Trophoblast cell (in vitro differentiated cells and primary cell): Measurements from ENCODE around the gene ABL1.

Experiments
- DNase-seq, 2 donors: peaks; one replicate each; pipeline ENCODE4 v3.0.0-alpha.2; 2016
- H2AFZ ChIP-seq: 2 replicates; pipeline ENCODE4 v1.6.1; 2013; ENCODE audit warnings: low read length, moderate library complexity, mild to moderate bottlenecking; ENCODE audit not compliant: insufficient read depth, poor library complexity
- H2AK5ac ChIP-seq: 2 replicates; pipeline ENCODE4 v1.6.1; 2013; ENCODE audit warnings: mild to moderate bottlenecking, low read length
- H2BK120ac ChIP-seq: 2 replicates; pipeline ENCODE4 v1.6.1; 2013; ENCODE audit warnings: low read length, mild to moderate bottlenecking, moderate library complexity; ENCODE audit not compliant: insufficient read depth, poor library complexity
- H2BK12ac ChIP-seq: 2 replicates; pipeline ENCODE4 v1.6.1; 2013; ENCODE audit warnings: mild to moderate bottlenecking, low read length, moderate library complexity
- H2BK5ac ChIP-seq: 2 replicates; pipeline ENCODE4 v1.6.1; 2013; ENCODE audit warnings: low read length, low read depth, moderate library complexity, mild to moderate bottlenecking; ENCODE audit not compliant: poor library complexity
- H3K14ac ChIP-seq: 2 replicates; pipeline ENCODE4 v1.6.1; 2013; ENCODE audit warnings: mild to moderate bottlenecking, low read length
- H3K18ac ChIP-seq: 2 replicates; pipeline ENCODE4 v1.6.1; 2013; ENCODE audit warnings: mild to moderate bottlenecking, low read length
- H3K23ac ChIP-seq: 2 replicates; pipeline ENCODE4 v1.6.1; 2013; ENCODE audit warnings: low read length
- H3K27ac ChIP-seq: 2 replicates; pipeline ENCODE4 v1.5.1; 2013; ENCODE audit warnings: low read depth, mild to moderate bottlenecking, inconsistent platforms, low read length, moderate library complexity
- H3K27me3 ChIP-seq: 2 replicates; pipeline ENCODE4 v1.6.1; 2013; ENCODE audit warnings: inconsistent platforms, mild to moderate bottlenecking, low read length, moderate library complexity; ENCODE audit not compliant: insufficient read depth
- H3K36me3 ChIP-seq, 2 experiments: 1 replicate in 1 of 2; 2 replicates in 1 of 2; pipeline ENCODE4 v1.6.1; 2013; ENCODE audit warnings: low read length in 2 of 2, mild to moderate bottlenecking in 2 of 2, moderate library complexity in 1 of 2; ENCODE audit not compliant: insufficient read depth in 2 of 2, control insufficient read depth in 1 of 2
- H3K4ac ChIP-seq: 2 replicates; pipeline ENCODE4 v1.6.1; 2013; ENCODE audit warnings: low read depth, mild to moderate bottlenecking, low read length, moderate library complexity
- H3K4me1 ChIP-seq, 2 experiments: 1 replicate in 1 of 2; 2 replicates in 1 of 2; pipeline ENCODE4 v1.6.1; 2013; ENCODE audit warnings: low read length in 2 of 2, mild to moderate bottlenecking in 2 of 2, moderate library complexity in 1 of 2; ENCODE audit not compliant: insufficient read depth in 2 of 2, control insufficient read depth in 1 of 2
- H3K4me2 ChIP-seq: 2 replicates; pipeline ENCODE4 v1.6.1; 2013; ENCODE audit warnings: inconsistent platforms, mild to moderate bottlenecking, low read length, moderate library complexity
- H3K4me3 ChIP-seq: 2 replicates; pipeline ENCODE4 v1.5.1; 2013; ENCODE audit warnings: mild to moderate bottlenecking, low read depth, low read length, inconsistent platforms
- H3K79me1 ChIP-seq: one replicate; pipeline ENCODE4 v1.6.1; 2013; ENCODE audit warnings: low read length
- H3K79me2 ChIP-seq: 2 replicates; pipeline ENCODE4 v1.6.1; 2013; ENCODE audit warnings: low read length, mild to moderate bottlenecking; ENCODE audit not compliant: control insufficient read depth, insufficient read depth, poor library complexity
- H3K9ac ChIP-seq: 2 replicates; pipeline ENCODE4 v1.6.1; 2013; ENCODE audit warnings: mild to moderate bottlenecking, low read length
- H3K9me3 ChIP-seq: 2 replicates; pipeline ENCODE4 v1.6.1; 2013; ENCODE audit warnings: low read depth, mild to moderate bottlenecking, control low read depth, inconsistent platforms, low read length; ENCODE audit not compliant: insufficient read depth
- H4K12ac ChIP-seq: 2 replicates; pipeline ENCODE4 v1.6.1; 2013; ENCODE audit warnings: low read depth, mild to moderate bottlenecking, low read length, moderate library complexity
- H4K8ac ChIP-seq: 2 replicates; pipeline ENCODE4 v1.6.1; 2013; ENCODE audit warnings: low read depth, mild to moderate bottlenecking, low read length, moderate library complexity
- H4K91ac ChIP-seq: one replicate; pipeline ENCODE4 v1.6.1; 2013; ENCODE audit warnings: low read depth, mild to moderate bottlenecking, low read length, moderate library complexity
- WGBS: extraction: QIAGEN DNeasy Blood & Tissue Kit; methylation state at CpG from one replicate; pipeline ENCODE4 v1.1.7; 2013; ENCODE audit warnings: missing lambda C conversion rate; ENCODE audit not compliant: insufficient read length, insufficient coverage; ENCODE audit errors: extremely low coverage; 5-methylcytosine and 5-hydroxymethylcytosine counted together

Gene ABL1

DNA sequence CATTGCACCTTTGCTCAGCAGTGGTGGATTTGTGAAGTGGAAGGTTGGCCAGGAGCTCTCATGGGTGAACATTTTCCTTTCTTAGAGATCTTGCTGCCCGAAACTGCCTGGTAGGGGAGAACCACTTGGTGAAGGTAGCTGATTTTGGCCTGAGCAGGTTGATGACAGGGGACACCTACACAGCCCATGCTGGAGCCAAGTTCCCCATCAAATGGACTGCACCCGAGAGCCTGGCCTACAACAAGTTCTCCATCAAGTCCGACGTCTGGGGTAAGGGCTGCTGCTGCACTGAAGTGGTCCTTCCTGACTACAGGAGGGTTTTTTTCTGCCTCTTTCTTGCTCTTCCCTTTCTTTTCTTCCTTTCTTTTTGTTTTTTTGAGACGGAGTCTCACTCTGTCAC is 39.7 kb downstream of the ABL1 start:
- Histone ChIP-seq H2BK12ac (no peak overlapping the region), H3K14ac (no peak overlapping the region), H4K8ac (no peak overlapping the region), H3K18ac (no peak overlapping the region), H3K23ac (no peak overlapping the region), H4K12ac (no peak overlapping the region), H2BK120ac (no peak overlapping the region), H3K9me3 (no peaks in the 10 kb centered on the region), H3K36me3 (peaks cover 36 to 59% of the 10 kb centered on the region in 2 experiments), H3K9ac (no peak overlapping the region), H2BK5ac (no peak overlapping the region), H2AK5ac (no peak overlapping the region), H3K4me2 (no peak overlapping the region), H3K27ac (no peak overlapping the region), H3K4ac (no peak overlapping the region), H3K79me1 (no peaks in the 10 kb centered on the region), H3K4me3 (no peak overlapping the region), H2AFZ (no peak overlapping the region), H3K27me3 (no peaks in the 10 kb centered on the region), H3K79me2 (no peaks in the 10 kb centered on the region), H4K91ac (no peak overlapping the region), H3K4me1 (no peaks in the 10 kb centered on the region)
- WGBS, result no CpG with 5 or more reads among the region's 5 CpGs
- no peak for DNase-seq

DNA sequence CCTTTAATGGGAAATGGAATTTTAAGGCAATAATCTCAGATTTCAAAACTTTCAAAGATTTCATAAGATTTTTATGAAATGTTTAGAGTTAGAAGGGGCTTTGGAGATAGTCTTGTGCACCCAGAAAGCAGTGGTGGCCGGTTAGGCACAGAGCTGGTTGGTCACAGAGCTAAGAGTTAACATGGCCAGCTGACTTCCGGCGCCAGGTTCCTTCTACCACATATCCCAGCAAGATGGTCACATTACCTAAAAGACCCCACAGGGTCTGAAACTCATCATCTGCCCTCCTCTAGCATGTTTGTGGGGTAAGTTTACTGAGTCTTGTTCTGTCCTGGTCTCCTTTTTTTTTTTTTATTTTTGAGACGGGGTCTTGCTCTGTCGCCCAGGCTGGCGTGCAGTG is 42.2 kb downstream of the ABL1 start:
- Histone ChIP-seq H4K91ac (no peak overlapping the region), H3K4me2 (no peak overlapping the region), H4K8ac (no peak overlapping the region), H2BK5ac (no peak overlapping the region), H2AK5ac (no peak overlapping the region), H3K23ac (no peak overlapping the region), H2AFZ (no peak overlapping the region), H3K79me1 (no peaks in the 10 kb centered on the region), H3K79me2 (no peaks in the 10 kb centered on the region), H4K12ac (no peak overlapping the region), H2BK12ac (no peak overlapping the region), H3K4me3 (no peak overlapping the region), H2BK120ac (no peak overlapping the region), H3K18ac (no peak overlapping the region), H3K14ac (no peak overlapping the region), H3K9me3 (peaks cover 3% of the 10 kb centered on the region), H3K4ac (no peak overlapping the region), H3K9ac (no peak overlapping the region), H3K4me1 (no peaks in the 10 kb centered on the region), H3K36me3 (peaks cover 39 to 64% of the 10 kb centered on the region in 2 experiments), H3K27me3 (no peaks in the 10 kb centered on the region), H3K27ac (no peak overlapping the region)
- DNase-seq, result no peak
- WGBS, result no CpG with 5 or more reads among the region's 6 CpGs

DNA sequence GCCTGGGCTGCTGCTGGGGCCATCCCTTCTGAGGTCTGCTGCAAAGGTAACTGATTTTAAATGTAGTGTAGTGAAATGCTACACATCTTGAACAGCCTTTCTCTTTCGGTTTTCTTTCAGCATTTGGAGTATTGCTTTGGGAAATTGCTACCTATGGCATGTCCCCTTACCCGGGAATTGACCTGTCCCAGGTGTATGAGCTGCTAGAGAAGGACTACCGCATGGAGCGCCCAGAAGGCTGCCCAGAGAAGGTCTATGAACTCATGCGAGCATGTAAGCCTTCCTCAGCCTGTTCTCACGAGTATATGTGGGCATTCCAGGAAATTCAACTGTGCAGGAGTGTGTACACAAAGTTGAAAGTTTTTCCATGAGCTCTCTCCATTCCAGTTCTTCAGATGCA is 43.2 kb downstream of the ABL1 start:
- H2BK120ac ChIP-seq, result no peak overlapping the region
- no peak overlapping the region for H4K91ac ChIP-seq
- no CpG with 5 or more reads among the region's 6 CpGs for WGBS
- no peak overlapping the region for H3K18ac ChIP-seq
- H2AFZ ChIP-seq, result no peak overlapping the region
- no peak overlapping the region for H3K23ac ChIP-seq
- peaks cover 33 to 58% of the 10 kb centered on the region in 2 experiments for H3K36me3 ChIP-seq
- H4K8ac ChIP-seq, result no peak overlapping the region
- no peak overlapping the region for H2BK5ac ChIP-seq
- no peak overlapping the region for H2BK12ac ChIP-seq
- no peaks in the 10 kb centered on the region for H3K79me1 ChIP-seq
- no peak overlapping the region for H2AK5ac ChIP-seq
- H3K4me2 ChIP-seq, result no peak overlapping the region
- H3K9ac ChIP-seq, result no peak overlapping the region
- H3K4ac ChIP-seq, result no peak overlapping the region
- no peak for DNase-seq
- H3K14ac ChIP-seq, result no peak overlapping the region
- H3K27ac ChIP-seq, result no peak overlapping the region
- H3K27me3 ChIP-seq, result no peaks in the 10 kb centered on the region
- H3K4me3 ChIP-seq, result no peak overlapping the region
- no peak overlapping the region for H4K12ac ChIP-seq
- H3K4me1 ChIP-seq, result no peaks in the 10 kb centered on the region
- peaks cover 3% of the 10 kb centered on the region for H3K9me3 ChIP-seq
- no peaks in the 10 kb centered on the region for H3K79me2 ChIP-seq

DNA sequence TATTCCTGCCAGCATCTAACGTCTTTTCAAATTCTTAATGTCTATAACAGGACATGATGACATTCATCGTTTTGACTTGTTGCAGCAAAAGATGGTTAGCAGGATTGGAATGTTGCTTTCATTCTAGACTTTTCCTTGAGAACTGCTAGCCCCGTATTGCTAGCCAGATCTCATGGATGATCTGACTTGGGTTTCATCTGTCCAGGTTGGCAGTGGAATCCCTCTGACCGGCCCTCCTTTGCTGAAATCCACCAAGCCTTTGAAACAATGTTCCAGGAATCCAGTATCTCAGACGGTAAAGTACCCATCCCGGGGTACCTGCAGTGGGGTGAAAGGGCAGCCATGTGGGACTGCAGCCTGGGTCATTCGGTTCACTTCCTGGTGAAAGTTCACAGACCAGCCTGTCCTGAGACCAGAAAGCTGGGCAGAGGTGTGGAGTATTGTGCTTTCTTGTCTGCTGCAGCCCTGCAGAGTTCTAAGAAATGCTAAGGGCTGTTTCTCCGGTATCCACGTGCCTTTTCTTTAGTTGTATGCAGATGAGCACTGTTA is 44.9 kb downstream of the ABL1 start:
- no peak overlapping the region for H3K4me3 ChIP-seq
- H2AFZ ChIP-seq, result no peak overlapping the region
- H2BK5ac ChIP-seq, result no peak overlapping the region
- no peak overlapping the region for H2BK12ac ChIP-seq
- H3K18ac ChIP-seq, result no peak overlapping the region
- H2AK5ac ChIP-seq, result no peak overlapping the region
- no peak overlapping the region for H4K8ac ChIP-seq
- peaks cover 4% of the 10 kb centered on the region for H3K9me3 ChIP-seq
- H3K14ac ChIP-seq, result no peak overlapping the region
- no CpG with 5 or more reads among the region's 9 CpGs for WGBS
- DNase-seq, result no peak
- H3K4me2 ChIP-seq, result no peak overlapping the region
- H3K4ac ChIP-seq, result no peak overlapping the region
- no peak overlapping the region for H3K9ac ChIP-seq
- no peak overlapping the region for H3K23ac ChIP-seq
- H4K91ac ChIP-seq, result no peak overlapping the region
- no peak overlapping the region for H3K27ac ChIP-seq
- H3K4me1 ChIP-seq, result peaks cover 10 to 12% of the 10 kb centered on the region in 2 experiments
- H3K27me3 ChIP-seq, result no peaks in the 10 kb centered on the region
- peaks cover 2% of the 10 kb centered on the region for H3K79me2 ChIP-seq
- H3K79me1 ChIP-seq, result peaks cover 11% of the 10 kb centered on the region
- H4K12ac ChIP-seq, result no peak overlapping the region
- peaks cover 35 to 58% of the 10 kb centered on the region in 2 experiments for H3K36me3 ChIP-seq
- H2BK120ac ChIP-seq, result no peak overlapping the region
